Ramos (cell line): ENCODE measurements around the gene HIC1.
"Not testable (repeated sequence)": the region's sequence is repeated elsewhere in the genome, so short reads cannot be mapped to it uniquely, and the experiment has no call there.

ENCODE experiments used
- in situ Hi-C: fragments of 300-500 bp; cut with MboI; formaldehyde crosslinking; loops from one replicate; pipeline ENCODE4 v1.14.3; 2022; ENCODE audit warnings: low sequenced_read_pairs; ENCODE audit not compliant: unreplicated experiment

Gene HIC1, protein sequence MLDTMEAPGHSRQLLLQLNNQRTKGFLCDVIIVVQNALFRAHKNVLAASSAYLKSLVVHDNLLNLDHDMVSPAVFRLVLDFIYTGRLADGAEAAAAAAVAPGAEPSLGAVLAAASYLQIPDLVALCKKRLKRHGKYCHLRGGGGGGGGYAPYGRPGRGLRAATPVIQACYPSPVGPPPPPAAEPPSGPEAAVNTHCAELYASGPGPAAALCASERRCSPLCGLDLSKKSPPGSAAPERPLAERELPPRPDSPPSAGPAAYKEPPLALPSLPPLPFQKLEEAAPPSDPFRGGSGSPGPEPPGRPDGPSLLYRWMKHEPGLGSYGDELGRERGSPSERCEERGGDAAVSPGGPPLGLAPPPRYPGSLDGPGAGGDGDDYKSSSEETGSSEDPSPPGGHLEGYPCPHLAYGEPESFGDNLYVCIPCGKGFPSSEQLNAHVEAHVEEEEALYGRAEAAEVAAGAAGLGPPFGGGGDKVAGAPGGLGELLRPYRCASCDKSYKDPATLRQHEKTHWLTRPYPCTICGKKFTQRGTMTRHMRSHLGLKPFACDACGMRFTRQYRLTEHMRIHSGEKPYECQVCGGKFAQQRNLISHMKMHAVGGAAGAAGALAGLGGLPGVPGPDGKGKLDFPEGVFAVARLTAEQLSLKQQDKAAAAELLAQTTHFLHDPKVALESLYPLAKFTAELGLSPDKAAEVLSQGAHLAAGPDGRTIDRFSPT

DNA sequence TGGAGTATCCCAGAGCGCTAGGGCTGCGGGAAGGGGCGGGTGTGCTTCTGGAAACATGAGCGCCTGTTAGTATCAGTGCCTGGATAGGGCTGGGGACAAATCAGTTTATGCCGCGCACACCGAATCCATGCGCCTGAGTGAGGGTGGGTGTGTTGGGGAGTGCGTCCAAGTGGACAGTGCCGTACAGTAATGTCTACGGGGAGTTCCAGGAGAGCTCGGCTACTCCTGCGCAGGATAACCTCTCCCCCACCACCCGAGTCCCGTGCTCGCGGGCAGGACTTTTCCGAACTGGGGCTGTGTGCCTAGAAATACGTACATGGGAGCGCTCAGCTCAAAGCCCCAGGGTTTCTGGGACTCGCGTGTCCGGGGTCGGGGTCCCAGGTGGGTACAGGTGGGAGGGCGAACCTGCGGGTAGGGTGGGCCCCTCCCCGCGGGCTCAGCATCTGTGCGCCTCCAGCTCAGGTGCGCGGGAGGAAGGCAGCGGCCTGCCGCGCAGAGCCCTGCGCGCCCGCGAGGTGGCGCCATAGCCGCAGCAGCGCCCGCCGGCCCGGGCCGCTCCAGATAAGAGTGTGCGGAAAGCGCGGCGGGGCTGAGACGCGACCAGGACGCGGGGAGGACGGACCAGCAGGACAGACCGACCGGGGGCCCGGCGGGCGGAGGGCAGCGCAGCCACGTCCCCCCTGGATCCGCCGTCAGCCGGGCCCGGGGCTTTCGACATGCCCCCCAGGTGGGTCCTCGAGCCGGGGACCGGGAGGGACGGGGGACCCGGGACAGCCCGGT lies at the start of gene HIC1:
TSS of gene HIC1 (plus strand) at position 592 of the 780 bp plus-strand sequence. CDS start 1,588 bp downstream, outside the sequence.
- in situ Hi-C loops, result no loop called here

DNA sequence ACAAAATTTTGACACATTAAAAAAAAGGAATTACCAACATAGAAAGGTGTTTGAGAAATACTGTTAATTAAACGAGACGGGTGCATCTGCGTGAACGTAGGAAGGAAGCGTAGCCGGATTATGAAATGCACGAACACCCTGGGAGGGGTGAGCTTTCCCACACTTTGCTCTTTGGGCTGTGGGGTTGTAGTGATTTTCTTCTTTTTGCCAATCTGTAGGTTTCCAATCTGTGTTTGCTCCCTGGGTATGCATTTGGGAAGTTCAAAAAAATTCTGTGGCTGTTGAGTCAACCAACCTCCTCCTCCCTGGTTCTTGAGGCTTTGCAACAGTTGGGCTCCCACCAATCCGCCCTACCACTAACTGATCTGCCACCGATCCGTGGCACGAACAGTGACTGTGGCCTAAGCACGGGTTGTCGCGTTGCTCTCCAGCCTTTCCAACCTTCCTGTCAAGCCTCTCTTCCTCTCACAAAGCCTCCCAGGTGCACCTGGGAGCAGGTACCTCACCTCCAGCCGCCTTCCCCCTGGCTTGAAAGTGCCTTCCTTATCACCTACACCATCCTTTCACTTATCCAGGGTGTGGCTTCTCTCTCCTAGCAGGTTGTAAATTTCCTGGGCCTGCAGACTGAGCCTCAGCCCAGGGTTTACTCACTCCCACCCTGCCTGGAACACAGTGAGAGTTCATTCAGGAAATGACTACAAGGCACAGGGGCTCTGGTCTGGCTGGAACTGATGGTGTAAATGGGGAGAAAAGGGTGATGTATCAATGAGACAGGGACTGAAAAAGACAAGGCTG lies 46.4 kb upstream of the HIC1 start:
- in situ Hi-C loops, result no loop called here

DNA sequence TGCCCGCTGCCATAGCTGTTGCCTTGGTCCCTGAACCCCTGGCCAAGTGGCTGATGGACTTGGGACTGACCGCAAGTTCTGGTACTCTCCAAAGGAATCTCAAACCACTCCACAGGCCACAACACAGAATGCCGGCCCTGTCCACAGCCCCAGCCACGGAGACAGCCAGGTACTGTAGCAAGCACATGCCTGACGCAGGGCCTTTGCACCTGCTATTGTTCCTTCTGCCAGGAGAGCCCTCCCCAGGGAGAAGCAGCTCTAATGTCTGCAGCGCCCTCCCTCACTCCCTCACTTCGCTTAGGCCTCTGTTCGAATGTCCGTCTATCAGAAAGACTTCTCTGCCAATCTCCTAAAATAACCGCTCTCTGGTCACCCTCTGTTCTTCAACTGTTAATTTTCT lies 45.2 kb upstream of the HIC1 start:
- in situ Hi-C loops, result no loop called here

DNA sequence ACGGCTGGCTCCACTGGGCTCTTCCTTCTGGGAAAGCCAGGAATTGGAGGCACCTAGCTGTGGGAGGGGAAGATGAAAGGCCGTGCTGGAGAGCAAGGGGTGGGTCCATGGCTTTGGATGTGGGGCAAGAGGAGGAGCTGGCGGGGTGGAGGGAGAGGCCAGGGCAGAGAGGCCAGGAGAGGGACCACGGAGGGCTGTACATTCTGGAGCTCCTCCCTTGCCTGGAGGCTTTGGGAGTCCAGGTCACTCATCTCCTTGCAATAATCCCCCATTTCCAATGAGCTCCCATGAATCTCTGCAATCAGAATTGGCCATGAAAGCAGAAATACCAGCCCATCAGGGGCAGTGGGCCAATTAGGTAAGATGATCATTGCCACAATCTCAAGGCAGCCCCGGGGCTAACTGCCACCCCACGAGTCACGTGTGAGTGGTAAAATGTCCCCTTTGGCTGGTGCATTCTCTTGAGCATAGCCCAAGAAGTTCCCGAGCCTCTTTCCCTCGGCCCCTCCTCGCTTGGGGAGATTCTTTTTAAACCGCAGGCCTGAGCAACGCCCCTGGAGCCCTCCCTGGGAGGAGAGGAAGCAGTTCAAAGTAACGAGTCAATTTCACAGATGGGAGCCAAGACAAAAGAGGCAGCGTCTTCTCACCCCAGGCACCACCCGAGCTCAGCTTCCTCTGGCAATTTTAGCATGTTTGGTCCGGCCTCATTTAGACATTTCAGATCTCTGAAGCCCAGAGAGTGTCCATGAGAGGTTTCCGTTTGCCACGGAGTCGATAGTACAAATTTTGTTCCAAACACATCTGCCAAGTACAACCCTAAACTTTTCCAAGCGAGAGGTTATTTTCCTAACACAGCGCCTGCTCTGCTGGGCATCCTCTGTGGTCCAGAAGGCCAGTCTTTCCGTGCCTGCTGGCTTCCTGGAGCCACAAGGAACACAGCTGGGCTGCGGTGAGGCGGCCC lies 43.2 kb upstream of the HIC1 start:
- in situ Hi-C loops, result no loop called here

DNA sequence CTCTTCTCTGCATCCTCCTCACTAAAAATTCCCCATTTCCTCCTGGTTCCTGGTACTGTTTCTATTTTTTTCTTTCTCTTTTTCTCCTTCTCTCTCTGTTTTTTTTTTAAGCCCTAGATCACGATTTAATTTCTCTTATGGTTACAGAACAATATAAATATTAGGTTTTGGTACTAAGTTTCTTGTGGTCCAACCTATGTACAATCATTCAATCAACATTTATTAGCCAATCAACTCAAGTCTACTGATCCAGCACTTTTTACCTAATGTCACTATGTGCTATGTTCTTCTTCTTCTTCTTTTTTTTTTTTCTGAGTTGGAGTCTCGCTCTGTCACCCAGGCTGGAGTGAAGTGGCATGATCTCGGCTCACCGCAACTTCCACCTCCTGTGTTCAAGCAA lies 42.4 kb upstream of the HIC1 start:
- in situ Hi-C loops, result no loop called here

DNA sequence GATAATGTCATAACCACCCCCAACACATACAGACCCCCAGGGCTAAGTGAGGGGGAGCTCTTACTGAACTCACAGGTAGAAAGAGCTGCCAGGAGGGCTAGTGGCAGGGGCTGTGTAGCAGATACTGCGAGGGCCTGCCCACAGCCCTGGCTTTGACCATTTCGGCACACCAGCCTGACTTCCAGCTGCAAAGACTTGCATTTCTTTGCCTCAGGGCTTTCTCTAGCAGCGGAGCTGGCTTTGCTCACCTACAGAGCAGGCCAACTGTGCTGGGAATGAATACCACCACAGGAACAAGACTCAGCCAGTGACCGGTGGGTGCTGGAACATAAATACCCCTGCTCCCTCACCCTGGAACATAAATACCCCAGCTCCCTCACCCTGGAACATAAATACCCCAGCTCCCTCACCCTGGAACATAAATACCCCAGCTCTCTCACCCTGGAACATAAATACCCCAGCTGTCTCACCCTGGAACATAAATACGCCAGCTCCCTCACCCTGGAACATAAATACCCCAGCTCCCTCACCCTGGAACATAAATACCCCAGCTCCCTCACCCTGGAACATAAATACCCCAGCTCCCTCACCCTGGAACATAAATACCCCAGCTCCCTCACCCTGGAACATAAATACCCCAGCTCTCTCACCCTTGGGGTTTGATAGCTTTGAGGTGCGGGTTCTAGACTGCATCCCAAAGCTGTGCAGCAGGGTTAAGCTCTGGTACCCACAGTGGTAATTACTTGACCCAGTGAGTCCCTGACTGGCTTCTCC lies 41.5 kb upstream of the HIC1 start:
- in situ Hi-C loops, result not testable (repeated sequence)

DNA sequence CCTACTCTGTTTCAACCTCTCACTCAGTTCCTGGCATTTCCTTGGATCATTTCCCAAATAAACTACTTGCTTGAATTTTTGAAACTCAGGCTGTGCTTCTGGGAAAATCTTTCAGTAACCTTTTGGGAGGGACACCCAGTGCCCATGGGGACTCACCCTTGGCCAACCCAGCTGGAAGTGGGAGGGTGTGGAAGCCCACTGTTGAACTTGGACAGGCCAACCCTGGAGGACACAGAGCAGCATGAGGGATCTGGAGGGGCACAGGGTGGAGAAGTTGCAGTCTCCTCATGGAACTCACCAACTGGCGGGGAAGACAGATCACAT lies 40.9 kb upstream of the HIC1 start:
- in situ Hi-C loops, result no loop called here

DNA sequence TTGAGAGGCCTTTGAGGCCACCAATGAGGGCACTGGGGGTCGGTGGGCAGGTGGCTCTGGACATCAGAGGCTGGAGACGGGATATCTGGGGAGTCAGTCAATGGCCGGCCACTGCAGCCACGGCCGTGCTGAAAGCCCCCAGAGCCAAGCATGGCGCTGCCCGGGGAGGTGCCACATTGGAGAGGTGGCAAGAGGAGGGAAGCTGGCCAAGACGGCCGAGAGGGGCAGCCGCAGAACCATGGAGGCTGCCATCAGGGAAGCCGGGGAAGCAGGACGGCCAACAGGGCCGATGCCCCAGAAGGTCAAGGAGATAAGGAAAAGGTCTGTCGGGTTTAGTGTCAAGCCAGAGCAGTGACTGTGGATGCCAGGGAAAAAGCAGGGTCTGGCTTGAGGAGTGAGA lies 39.6 kb upstream of the HIC1 start:
- in situ Hi-C loops, result no loop called here

DNA sequence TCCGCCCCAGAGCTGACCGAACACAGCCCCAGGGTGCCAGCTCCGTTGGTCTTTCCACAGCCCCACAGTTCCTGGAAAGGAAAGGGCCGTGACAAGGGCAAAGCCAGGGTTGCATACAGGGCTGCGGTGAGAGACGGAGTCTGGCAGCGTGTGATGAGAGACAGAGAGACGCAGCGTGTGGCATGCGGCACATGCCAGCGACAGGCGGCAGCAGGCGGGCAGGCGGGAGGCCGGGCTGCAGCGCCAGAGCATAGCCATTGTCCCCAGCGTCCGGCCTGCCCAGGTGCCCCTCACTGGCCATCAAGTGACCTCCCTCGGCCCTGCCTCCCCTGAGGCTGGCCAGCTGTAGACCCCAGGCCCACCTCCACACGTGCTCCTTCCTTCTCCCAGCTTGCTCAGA lies 38.4 kb upstream of the HIC1 start:
- in situ Hi-C loops, result no loop called here

DNA sequence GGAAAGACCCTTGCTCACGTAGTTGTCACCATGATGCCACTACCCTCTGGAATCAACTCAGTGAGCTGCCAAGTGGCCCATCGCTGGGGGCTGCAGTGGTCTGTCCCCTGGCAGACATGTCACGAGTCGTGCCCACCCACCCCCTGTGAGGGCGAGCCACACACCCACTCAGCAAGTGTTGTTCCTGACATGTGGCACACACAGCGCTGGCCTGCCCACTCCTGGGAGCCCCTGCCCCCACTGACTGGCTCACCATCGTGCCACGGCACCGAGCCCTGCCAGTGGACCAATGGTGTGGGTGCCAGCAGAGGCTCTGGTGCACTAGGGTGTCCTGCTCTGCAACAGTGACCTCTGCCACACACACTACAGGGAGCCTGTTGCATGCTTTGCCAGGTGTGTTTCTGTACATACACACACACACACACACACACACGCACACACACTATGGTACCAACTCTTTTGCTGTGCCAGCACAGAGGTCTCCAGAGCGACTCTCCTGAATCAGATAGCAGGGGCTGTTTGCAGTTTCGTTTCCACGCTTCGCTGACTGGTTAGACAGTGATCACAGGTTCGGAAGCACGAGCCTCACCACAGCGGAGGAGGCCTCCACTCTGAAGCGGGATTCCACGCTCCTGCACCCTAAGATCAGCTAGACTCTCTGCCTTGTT lies 37.5 kb upstream of the HIC1 start:
- in situ Hi-C loops, result no loop called here

DNA sequence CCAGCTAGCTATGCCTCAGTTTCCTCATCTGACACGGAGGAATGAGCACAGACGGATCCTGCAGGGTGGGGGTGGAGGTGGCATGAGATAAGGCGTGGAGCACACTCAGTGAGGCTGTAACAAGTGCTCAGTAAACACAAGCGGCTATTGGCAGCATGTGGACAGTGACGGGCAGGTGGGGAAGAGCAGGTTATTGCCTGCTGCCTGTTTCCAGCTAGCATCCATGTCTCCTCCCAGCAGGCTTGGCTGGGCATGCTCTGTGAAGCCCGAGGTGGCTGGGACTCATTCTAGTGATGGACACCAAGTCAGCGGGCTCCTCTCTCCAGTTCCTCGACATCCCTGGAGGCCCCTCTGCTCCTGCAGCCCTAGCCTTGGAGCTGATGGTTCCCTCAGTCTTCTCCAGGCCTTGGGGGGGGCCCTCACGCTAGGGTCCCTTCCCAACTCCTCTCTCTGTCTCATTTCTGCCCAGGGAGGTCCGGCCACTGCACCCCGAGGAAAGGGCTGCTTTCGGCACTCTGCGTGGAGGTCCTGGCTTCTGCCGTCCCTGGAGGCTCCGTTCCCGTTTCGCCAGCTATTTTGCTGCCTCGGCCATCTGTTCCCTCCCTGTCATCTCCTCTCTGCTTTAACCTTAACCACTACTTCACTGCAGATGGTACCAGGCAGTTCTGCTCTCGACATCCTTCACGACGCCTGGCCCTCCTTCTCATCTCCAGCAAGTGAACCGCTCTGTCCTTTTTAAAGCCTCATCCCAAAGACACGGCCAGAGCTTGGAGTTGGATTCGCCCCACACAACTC lies 36.0 kb upstream of the HIC1 start:
- in situ Hi-C loops, result no loop called here

DNA sequence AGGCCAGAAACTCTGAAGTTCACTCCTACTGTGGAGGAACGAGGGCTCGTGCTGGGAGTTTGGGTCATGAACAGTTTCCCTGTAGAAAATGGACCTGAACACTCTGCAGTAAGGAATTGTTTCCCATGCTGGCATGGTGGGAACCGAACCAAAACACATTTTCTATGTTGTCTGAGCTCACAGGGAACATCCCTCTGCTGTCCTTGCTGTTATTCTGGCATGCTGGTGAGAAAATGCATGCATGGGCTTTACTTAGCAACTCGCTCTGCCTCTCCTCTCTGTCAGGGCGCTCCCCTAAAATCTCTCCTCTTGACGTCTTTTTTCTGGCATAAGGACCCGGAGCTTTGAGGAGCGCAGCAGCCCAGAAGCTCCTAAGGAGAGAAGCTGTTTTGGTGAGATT lies 35.2 kb upstream of the HIC1 start:
- in situ Hi-C loops, result no loop called here

DNA sequence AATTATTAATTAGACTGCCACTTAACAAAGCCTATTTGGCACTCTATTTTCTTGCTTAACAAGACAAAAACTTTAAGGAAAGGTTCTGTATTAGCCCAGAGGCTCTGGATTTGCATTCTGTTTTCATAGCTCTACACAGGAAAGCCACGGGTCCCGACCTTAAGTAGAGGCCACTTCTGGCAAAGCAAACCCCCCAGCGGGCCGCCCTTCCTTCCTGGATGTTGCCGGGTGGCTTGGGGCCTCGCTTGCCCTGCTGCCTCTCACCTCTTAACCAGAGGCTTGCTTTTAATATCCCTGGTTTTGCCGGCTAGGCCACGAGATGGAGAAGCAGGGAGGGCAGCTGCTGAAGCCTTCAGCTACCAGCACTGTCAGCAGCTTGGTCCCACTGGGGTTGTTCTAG lies 34.2 kb upstream of the HIC1 start:
- in situ Hi-C loops, result no loop called here

DNA sequence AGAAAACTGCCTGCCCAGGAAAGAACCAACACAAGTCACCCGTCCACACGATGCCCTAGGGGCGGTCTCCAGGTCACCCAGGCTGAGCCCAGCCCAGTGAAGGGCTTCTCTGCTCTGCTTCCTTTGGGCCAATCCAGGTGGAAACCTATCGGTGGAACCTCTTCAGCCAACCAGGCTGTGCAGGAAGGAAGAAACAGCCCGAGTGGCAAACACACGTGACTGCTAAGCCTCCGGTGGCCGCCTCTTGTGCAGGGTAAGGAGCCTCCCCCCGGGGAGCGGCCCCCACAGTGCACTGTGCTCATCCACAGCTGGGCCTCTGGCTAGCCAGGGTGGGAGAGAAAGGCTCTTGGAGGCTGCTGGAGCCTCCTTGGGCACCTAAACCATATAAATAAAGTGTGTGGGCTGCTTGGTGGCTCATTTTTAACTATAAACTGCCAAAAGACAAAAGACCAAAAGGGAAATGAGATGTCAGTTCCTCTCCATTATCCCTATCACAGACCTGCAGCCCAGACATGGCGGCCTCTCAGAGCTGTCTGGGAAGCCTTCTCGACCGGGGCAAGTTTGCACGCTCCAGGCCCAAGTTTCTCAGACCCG lies 32.2 kb upstream of the HIC1 start:
- in situ Hi-C loops, result no loop called here

DNA sequence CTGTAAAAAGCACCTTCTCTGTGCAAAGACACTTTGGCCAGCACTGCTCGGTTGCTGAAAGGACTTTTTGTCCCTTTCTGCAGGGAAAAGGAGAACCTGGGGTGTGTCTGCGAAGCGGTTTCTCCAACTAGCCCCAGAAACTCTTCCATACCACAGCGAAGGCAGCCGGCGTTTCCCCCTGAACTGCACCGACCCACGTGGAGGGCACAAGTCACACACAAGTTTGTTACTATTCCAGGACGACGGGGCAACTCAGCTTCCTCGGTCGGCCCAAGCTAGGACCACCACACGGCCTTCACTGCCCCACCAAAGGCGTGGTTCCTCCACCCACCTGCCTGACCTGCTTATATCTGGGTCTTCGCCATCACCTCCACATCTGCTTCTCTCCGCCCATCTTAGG lies 31.6 kb upstream of the HIC1 start:
- in situ Hi-C loops, result no loop called here

DNA sequence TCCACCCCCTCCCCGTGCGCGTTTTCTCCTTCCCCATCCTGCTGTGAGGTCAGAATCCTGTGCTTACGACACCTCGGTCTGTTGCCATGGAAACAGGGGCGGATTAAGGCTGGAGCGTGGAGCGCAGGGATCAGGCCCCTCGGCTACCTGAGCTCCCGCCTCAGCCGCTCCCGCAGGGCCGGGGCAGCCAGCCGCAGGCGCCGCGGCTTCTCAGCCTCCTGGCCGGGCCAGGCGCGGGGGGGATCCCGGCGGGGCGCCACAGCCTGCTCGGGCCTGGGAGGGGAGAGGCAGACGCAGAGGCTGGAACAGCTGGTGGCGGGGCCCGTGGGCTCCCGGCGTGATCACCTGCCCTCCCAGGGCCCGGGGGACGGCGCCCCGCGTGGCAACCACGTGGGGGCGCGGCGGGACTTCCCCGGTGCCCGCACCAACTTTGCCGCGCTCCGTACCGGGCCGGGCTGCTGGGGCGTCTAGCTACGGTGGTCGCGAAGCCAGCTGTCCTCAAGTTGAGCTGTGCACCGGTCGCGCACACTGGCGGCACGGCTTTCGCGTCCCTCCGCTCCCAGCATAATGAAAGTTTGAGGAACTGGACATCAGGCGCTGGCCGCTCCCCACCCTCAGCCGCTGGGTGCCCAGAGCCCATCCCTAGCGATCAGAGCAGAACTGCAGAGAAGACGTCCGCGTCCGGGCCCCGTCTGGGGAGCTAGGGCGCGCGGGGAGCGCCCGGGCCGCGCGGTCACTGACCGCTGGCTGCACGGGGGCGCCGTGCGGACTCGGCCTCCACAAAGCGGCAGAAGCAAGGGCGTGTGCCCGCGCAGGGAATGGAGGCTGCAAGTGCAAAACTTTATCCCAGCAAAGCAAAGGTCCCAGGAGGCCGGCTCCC lies 31.0 kb upstream of the HIC1 start:
- in situ Hi-C loops, result no loop called here
